NCI-H2081 treated with DMSO at 0.1 percent for 48 hours (cell line): ENCODE data around the gene RAB4B.
"Not testable (repeated sequence)": the region's sequence is repeated elsewhere in the genome, so short reads cannot be mapped to it uniquely, and the experiment has no call there.

ENCODE experiments used
- DNase-seq: peaks from one replicate; lab custom pipeline; 2025; lab: John Stamatoyannopoulos, UW

Gene RAB4B

GRCh38 chr19:40750874-40751537, 27.0 kb upstream of the RAB4B start, which contains the start of gene SNRPA:
Gene SNRPA, plus strand, starts transcription at chr19:40751203. Its CDS starts 206 bp downstream, at chr19:40751409.
- peak; percentile 95 for DNase-seq

- no peak for DNase-seq
Measured at GRCh38 chr19:40752257-40752781, 25.7 kb upstream of the RAB4B start.

- no peak for DNase-seq
Measured at GRCh38 chr19:40754611-40755247, 23.3 kb upstream of the RAB4B start.

- DNase-seq = no peak
Measured at GRCh38 chr19:40755248-40755624, 22.8 kb upstream of the RAB4B start.

GRCh38 chr19:40755791-40756190, 22.3 kb upstream of the RAB4B start:
- DNase-seq = no peak

- no peak for DNase-seq
Measured at GRCh38 chr19:40756502-40757110, 21.4 kb upstream of the RAB4B start.

GRCh38 chr19:40758491-40758890, 19.6 kb upstream of the RAB4B start:
- no peak for DNase-seq

GRCh38 chr19:40759352-40759751, 18.7 kb upstream of the RAB4B start:
- no peak for DNase-seq

GRCh38 chr19:40762754-40763470, 15.1 kb upstream of the RAB4B start:
- no peak for DNase-seq

- no peak for DNase-seq
Measured at GRCh38 chr19:40763526-40763925, 14.5 kb upstream of the RAB4B start.

GRCh38 chr19:40763963-40764362, 14.1 kb upstream of the RAB4B start:
- DNase-seq = no peak

- DNase-seq = not testable (repeated sequence)
Measured at GRCh38 chr19:40766385-40766784, 11.7 kb upstream of the RAB4B start.

GRCh38 chr19:40768869-40769268, 9.2 kb upstream of the RAB4B start:
- no peak for DNase-seq

- DNase-seq = not testable (repeated sequence)
Measured at GRCh38 chr19:40771101-40771862, 6.8 kb upstream of the RAB4B start.

GRCh38 chr19:40774916-40775631, 3.0 kb upstream of the RAB4B start, which contains the start of gene MIA:
Gene MIA, plus strand, starts transcription at chr19:40775521. Its CDS starts 22 bp downstream, at chr19:40775543.
- DNase-seq = no peak

- DNase-seq = no peak
Measured at GRCh38 chr19:40775632-40776022, 2.4 kb upstream of the RAB4B start.

- DNase-seq = no peak
Measured at GRCh38 chr19:40776364-40776763, 1.7 kb upstream of the RAB4B start.

- peak; percentile 87 for DNase-seq
Measured at GRCh38 chr19:40776932-40777644, 959 bp upstream of the RAB4B start.

GRCh38 chr19:40777645-40777936, 456 bp upstream of the RAB4B start:
- no peak for DNase-seq

GRCh38 chr19:40778706-40779284, 748 bp downstream of the RAB4B start:
- DNase-seq = no peak
